Lower lobe of right lung (tissue), 2 donors: ENCODE measurements around the gene ANKRD34A. TPM values are rescaled to one million over a fixed set of nuclear protein-coding genes. Genes with fewer than 3 reads are reported as not detected.

ENCODE experiments used
- ATAC-seq, 2 donors: fragments of 200-7000 bp; cut with Tn5 transposase; one replicate each; pipeline ENCODE4 v1.9.1; 2020 to 2022; ENCODE audit warnings: mild to moderate bottlenecking in 2 of 2, moderate library complexity in 2 of 2
- DNase-seq: peaks from one replicate; pipeline ENCODE4 v3.0.0-alpha.2; 2020
- H3K27ac ChIP-seq: fragments of 200-600 bp; one replicate; pipeline ENCODE4 v1.8.0; 2022
- H3K27me3 ChIP-seq: fragments of 200-600 bp; one replicate; pipeline ENCODE4 v1.8.0; 2022; ENCODE audit warnings: low read depth
- H3K36me3 ChIP-seq: fragments of 200-600 bp; one replicate; pipeline ENCODE4 v1.8.0; 2022; ENCODE audit warnings: mild to moderate bottlenecking
- H3K4me1 ChIP-seq: fragments of 200-600 bp; one replicate; pipeline ENCODE4 v1.8.0; 2022
- H3K4me3 ChIP-seq: fragments of 200-600 bp; one replicate; pipeline ENCODE4 v1.8.0; 2022; ENCODE audit warnings: mild to moderate bottlenecking
- H3K9me3 ChIP-seq: fragments of 200-600 bp; one replicate; pipeline ENCODE4 v1.8.0; 2022
- intact Hi-C: fragments of 100-400 bp; cut with DNase I; formaldehyde crosslinking; loops from one replicate; pipeline ENCODE4 v1.11.0; 2022
- total RNA-seq: library from RNA; stranded (reverse); fragmentation: NEBNext Ultra II Directional; extraction: Animal tissue kit (Norgen Biotek cat#: 25700); gene quantifications from one replicate; pipeline ENCODE4 v1.2.1, GENCODE V29; 2021
- TF ChIP-seq, protein P1 (sequence below): fragments of 200-600 bp; IDR thresholded peaks from one replicate; pipeline ENCODE4 v1.8.0; 2022; ENCODE audit warnings: antibody characterized with exemption, mild to moderate bottlenecking
- donor health status: DM: no; HTN: yes; CAD: no; lungs with severe emphysema.

ANKRD34A gene
- total RNA-seq, 1 donor from 2014 or later: 0.41 TPM

DNA sequence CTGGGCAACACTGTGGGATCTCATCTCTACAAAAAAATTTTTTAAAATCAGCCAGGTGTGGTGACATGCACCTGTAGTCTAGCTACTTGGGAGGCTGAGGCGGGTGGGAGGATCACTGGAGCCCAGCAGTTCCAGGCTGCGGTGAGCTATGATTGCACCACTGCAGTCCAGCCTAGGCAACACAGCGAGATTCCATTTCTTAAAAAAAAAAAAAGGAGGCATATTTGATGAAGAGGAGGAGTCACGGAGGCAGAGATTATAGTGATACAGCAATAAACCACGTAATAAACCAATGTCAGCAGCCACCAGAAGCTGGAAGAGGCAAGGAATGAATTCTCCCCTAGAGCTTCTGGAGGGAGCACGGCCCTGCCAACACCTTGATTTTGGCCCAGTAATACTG, 10.5 kb downstream of the ANKRD34A start:
- Histone ChIP-seq H3K27me3 (no peaks in the 10 kb centered on the region), H3K36me3 (no peaks in the 10 kb centered on the region), H3K27ac (no peak overlapping the region), H3K4me1 (peaks cover 42% of the 10 kb centered on the region), H3K9me3 (no peaks in the 10 kb centered on the region), H3K4me3 (no peak overlapping the region)
- DNase-seq (no peak), ATAC-seq (no peak)
- intact Hi-C loops: no loop called here
- TF ChIP-seq, protein P1, sequence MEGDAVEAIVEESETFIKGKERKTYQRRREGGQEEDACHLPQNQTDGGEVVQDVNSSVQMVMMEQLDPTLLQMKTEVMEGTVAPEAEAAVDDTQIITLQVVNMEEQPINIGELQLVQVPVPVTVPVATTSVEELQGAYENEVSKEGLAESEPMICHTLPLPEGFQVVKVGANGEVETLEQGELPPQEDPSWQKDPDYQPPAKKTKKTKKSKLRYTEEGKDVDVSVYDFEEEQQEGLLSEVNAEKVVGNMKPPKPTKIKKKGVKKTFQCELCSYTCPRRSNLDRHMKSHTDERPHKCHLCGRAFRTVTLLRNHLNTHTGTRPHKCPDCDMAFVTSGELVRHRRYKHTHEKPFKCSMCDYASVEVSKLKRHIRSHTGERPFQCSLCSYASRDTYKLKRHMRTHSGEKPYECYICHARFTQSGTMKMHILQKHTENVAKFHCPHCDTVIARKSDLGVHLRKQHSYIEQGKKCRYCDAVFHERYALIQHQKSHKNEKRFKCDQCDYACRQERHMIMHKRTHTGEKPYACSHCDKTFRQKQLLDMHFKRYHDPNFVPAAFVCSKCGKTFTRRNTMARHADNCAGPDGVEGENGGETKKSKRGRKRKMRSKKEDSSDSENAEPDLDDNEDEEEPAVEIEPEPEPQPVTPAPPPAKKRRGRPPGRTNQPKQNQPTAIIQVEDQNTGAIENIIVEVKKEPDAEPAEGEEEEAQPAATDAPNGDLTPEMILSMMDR: no peak

DNA sequence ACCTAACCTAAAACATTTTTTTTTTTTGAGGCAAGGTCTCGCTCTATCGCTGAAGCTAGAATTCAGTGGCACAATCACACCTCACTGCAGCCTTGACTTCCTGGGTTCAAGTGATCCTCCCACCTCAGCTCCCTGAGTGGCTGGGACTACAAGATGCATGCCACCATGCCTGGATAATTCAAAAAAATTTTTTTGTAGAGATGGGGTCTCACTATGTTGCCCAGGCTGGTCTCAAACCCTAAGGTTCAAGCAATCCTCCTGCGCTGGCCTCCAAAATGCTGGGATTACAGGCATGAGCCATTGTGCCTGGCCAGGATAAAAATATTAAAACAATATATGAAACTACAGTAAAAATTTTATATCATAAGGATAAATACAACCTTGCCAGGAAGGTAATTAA, 11.5 kb downstream of the ANKRD34A start:
- no peak for DNase-seq
- Histone ChIP-seq H3K27me3 (no peaks in the 10 kb centered on the region), H3K36me3 (no peaks in the 10 kb centered on the region), H3K9me3 (no peaks in the 10 kb centered on the region), H3K4me1 (peaks cover 34% of the 10 kb centered on the region), H3K4me3 (no peak overlapping the region), H3K27ac (no peak overlapping the region)
- TF ChIP-seq, protein P1: no peak
- intact Hi-C loops: no loop called here
- no peak for ATAC-seq

DNA sequence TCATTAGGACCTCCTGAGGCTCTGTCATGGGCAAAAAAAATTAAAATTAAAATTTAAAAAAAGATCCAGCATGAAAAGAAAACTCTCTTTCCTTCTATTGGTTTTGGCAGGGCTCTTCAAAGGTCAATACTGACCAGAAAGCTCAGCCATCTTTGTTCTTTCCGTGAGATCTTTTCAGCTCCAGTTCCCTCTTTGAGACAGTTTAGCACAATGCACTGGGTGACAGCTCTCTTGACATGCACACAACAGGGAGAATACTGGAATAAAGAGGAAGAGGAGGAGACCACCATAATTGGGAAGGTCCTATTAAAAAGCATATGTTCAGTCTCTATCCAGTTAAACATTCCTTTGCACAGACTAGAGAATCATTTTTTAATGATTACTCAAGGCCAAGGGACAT, 12.8 kb downstream of the ANKRD34A start:
- no peak for ATAC-seq
- intact Hi-C loops: no loop called here
- Histone ChIP-seq H3K4me3 (no peak overlapping the region), H3K4me1 (peaks cover 28% of the 10 kb centered on the region), H3K36me3 (peaks cover 7% of the 10 kb centered on the region), H3K27ac (no peak overlapping the region), H3K27me3 (no peaks in the 10 kb centered on the region), H3K9me3 (no peaks in the 10 kb centered on the region)
- DNase-seq: no peak
- TF ChIP-seq, protein P1: no peak

DNA sequence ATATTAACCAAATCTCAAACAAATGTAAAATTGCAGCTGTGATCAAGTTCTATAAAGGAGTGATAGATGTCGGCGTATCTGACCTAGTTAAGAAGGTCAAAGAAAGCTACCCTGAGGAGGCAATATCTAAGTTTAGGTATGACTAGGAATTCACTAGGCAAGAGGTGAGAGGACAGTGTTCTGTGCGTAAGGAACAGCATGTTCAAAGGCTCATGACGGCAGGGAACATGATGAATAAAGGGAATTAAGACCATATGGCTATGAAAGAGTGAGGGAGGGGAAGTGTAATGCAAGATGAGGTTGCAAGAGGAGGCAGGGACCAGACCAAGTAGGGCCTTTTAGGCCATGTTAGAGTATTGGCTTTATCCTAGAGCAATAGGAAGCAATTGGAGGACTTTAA, 15.2 kb downstream of the ANKRD34A start:
- Histone ChIP-seq H3K36me3 (peaks cover 14% of the 10 kb centered on the region), H3K9me3 (no peaks in the 10 kb centered on the region), H3K27me3 (no peaks in the 10 kb centered on the region), H3K4me1 (peaks cover 5% of the 10 kb centered on the region), H3K27ac (no peak overlapping the region), H3K4me3 (no peak overlapping the region)
- TF ChIP-seq, protein P1: no peak
- DNase-seq (no peak), ATAC-seq (no peak)
- intact Hi-C loops: no loop called here

DNA sequence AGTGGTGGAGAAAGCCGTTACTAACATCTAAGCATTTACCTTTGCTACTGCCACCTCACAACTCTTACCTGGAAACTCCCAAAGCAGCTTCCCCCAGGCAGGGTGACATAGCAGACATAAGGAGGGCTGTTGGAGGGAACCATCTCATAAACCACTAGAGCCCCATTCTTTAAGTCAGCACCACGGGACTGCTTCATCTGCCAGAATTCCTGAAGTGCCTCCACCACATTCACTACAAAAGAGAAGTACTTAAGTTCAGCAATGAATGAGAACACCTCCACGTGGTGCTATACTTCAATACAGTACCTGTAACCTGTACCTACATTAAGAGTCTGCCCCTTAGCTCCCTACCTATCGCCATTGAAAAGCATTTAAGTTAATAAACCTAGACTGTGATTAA, 16.8 kb downstream of the ANKRD34A start:
- ATAC-seq: peak in 1 of 2 donors; percentile 43
- Histone ChIP-seq H3K4me3 (no peak overlapping the region), H3K27me3 (no peaks in the 10 kb centered on the region), H3K27ac (no peak overlapping the region), H3K36me3 (peaks cover 25% of the 10 kb centered on the region), H3K4me1 (no peaks in the 10 kb centered on the region), H3K9me3 (no peaks in the 10 kb centered on the region)
- TF ChIP-seq, protein P1: no peak
- DNase-seq: no peak
- intact Hi-C loops: no loop called here

DNA sequence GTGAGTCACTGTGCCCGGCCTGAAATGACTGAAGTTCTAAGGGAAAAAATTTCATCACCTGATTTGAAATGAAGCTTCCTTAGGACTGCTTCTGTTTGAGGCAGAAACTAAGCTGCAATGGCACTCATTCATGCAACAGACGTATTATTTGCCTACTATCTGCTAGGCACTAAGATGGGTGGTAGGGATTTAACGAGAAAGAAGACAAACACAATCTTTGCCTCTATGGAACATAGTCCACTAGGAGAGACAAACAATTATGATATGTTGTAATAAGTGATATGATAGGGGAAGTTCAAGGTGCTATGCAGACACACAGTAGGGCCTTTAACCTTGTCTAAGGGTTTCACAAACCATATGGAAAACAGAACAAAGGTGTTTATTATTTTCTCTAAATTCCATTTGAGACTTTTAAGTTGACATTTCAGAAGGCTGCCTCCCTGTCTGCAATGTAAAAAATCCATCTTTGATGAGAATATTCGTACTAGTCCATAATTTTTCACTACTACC, 17.8 kb downstream of the ANKRD34A start:
- Histone ChIP-seq H3K4me1 (no peaks in the 10 kb centered on the region), H3K27me3 (no peaks in the 10 kb centered on the region), H3K36me3 (peaks cover 36% of the 10 kb centered on the region), H3K9me3 (no peaks in the 10 kb centered on the region), H3K27ac (no peak overlapping the region), H3K4me3 (no peak overlapping the region)
- no peak for DNase-seq
- ATAC-seq: no peak
- TF ChIP-seq, protein P1: no peak
- intact Hi-C loops: no loop called here
